Activated T-helper 17 cell treated with anti-CD3 and anti-CD28 coated beads, Interleukin-2, amount 50 U/mL, for 72 hours (primary cell): ENCODE measurements around the gene DNAH1. TPM values are rescaled to one million over a fixed set of nuclear protein-coding genes. Genes with fewer than 3 reads are reported as not detected.

ENCODE experiments used
- ATAC-seq: fragments of 150-1000 bp; cut with Tn5 transposase; replicated peaks from 2 replicates; pipeline ENCODE4 v1.10.0; 2021; ENCODE audit warnings: mild to moderate bottlenecking, moderate library complexity
- H3K27ac Mint-ChIP-seq: one replicate; pipeline ENCODE4 v1.8.0; 2022; ENCODE audit warnings: mixed read lengths
- H3K27me3 Mint-ChIP-seq: one replicate; pipeline ENCODE4 v1.8.0; 2022; ENCODE audit warnings: mixed read lengths
- H3K36me3 Mint-ChIP-seq: one replicate; pipeline ENCODE4 v1.8.0; 2022; ENCODE audit warnings: low read depth, mild to moderate bottlenecking, mixed read lengths
- H3K4me1 Mint-ChIP-seq: one replicate; pipeline ENCODE4 v1.8.0; 2022; ENCODE audit warnings: mixed read lengths
- H3K4me3 Mint-ChIP-seq: one replicate; pipeline ENCODE4 v1.8.0; 2022; ENCODE audit warnings: mild to moderate bottlenecking, mixed read lengths
- H3K9me3 Mint-ChIP-seq: one replicate; pipeline ENCODE4 v1.8.0; 2022; ENCODE audit warnings: mixed read lengths
- total RNA-seq, 2 donors: library from RNA; stranded (reverse); gene quantifications; one replicate each; pipeline ENCODE4 v1.2.3, GENCODE V29; 2022

DNAH1 gene
- total RNA-seq, 2 donors from 2014 or later: 17.2 to 26.5 TPM

DNA sequence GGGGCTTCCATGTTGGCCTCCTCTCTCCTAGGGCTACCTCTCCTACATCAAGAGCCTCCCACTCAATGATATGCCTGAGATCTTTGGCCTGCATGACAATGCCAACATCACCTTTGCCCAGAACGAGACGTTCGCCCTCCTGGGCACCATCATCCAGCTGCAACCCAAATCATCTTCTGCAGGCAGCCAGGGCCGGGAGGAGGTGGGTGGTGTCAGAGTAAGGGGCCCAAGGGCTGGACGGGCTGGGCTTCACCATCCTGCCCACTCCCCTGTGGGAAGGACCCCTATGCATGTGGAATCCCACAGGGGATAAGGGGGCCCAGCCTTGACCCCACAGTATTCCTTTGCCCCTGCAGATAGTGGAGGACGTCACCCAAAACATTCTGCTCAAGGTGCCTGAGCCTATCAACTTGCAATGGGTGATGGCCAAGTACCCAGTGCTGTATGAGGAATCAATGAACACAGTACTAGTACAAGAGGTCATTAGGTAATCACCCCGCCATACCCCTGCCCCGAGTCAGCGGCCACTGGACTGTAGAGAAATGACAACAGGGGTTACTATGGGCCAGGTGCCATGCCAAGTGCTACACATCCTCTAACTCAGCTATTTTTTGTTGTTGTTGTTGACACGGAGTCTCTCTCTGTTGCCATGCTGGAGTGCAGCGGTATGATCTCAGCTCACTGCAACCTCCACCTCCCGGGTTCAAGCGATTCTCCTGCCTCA lies 81.7 kb downstream of the DNAH1 start:
- ATAC-seq: no peak
- Mint-ChIP-seq H3K36me3 (peaks cover 30% of the 10 kb centered on the region), H3K9me3 (no peaks in the 10 kb centered on the region), H3K4me3 (no peak overlapping the region), H3K27me3 (no peaks in the 10 kb centered on the region), H3K4me1 (no peaks in the 10 kb centered on the region), H3K27ac (no peak overlapping the region)

DNA sequence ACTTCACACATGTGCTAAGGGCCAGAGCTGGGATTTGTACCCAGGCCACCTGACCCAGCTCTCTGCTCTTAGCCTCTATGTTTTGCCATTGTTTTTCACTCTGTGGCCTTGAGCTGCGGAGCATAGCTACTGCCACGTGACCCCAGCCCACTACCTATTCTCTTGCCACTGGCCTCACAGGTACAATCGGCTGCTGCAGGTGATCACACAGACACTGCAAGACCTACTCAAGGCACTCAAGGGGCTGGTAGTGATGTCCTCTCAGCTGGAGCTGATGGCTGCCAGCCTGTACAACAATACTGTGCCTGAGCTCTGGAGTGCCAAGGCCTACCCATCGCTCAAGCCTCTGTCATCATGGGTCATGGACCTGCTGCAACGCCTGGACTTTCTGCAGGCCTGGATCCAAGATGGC lies 82.6 kb downstream of the DNAH1 start:
- H3K36me3 Mint-ChIP-seq: peaks cover 30% of the 10 kb centered on the region
- no peak overlapping the region for H3K27ac Mint-ChIP-seq
- no peaks in the 10 kb centered on the region for H3K9me3 Mint-ChIP-seq
- no peaks in the 10 kb centered on the region for H3K27me3 Mint-ChIP-seq
- H3K4me3 Mint-ChIP-seq: no peak overlapping the region
- no peaks in the 10 kb centered on the region for H3K4me1 Mint-ChIP-seq
- ATAC-seq: no peak

DNA sequence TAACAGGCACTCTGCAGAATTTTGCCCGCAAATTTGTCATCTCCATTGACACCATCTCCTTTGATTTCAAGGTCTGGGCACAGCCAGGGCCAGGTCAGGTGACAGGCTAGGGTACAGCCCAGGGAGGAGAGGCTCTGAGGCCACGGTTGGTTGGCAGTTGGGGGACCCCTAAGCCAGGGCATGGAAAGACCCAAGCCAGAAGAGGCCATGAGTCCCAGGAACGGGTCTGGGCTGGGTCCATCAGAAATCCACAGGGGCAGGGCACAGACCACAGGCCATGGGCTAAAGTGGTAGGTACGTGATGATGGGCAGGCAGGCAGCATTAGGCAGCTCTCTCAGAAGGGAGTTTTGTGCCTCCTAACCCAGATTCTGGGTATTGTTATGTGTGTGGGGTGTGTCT lies 83.0 kb downstream of the DNAH1 start:
- ATAC-seq: no peak

DNA sequence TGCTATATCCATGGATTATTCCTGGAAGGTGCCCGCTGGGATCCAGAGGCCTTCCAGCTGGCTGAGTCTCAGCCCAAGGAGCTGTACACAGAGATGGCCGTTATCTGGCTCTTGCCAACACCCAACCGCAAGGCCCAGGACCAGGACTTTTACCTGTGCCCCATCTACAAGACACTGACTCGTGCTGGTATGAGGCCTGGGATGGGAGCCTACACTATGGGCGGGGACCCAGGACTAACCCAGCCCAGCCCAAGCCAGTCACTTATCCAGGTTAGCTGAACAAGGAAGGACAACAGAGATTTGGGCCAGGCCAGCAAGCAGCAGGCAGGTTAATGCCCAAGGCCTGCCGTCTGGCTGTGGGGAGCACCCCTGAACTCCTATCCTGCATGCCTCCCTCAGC lies 83.5 kb downstream of the DNAH1 start:
- no peak overlapping the region for H3K27ac Mint-ChIP-seq
- H3K27me3 Mint-ChIP-seq: no peaks in the 10 kb centered on the region
- H3K36me3 Mint-ChIP-seq: peaks cover 40% of the 10 kb centered on the region
- no peaks in the 10 kb centered on the region for H3K9me3 Mint-ChIP-seq
- H3K4me3 Mint-ChIP-seq: no peak overlapping the region
- H3K4me1 Mint-ChIP-seq: no peaks in the 10 kb centered on the region
- ATAC-seq: no peak

More for the DNA sequence above, 83.0 kb downstream of the DNAH1 start:
- Mint-ChIP-seq H3K4me1 (no peaks in the 10 kb centered on the region), H3K27ac (no peak overlapping the region), H3K9me3 (no peaks in the 10 kb centered on the region), H3K36me3 (peaks cover 35% of the 10 kb centered on the region), H3K4me3 (no peak overlapping the region), H3K27me3 (no peaks in the 10 kb centered on the region)

DNA sequence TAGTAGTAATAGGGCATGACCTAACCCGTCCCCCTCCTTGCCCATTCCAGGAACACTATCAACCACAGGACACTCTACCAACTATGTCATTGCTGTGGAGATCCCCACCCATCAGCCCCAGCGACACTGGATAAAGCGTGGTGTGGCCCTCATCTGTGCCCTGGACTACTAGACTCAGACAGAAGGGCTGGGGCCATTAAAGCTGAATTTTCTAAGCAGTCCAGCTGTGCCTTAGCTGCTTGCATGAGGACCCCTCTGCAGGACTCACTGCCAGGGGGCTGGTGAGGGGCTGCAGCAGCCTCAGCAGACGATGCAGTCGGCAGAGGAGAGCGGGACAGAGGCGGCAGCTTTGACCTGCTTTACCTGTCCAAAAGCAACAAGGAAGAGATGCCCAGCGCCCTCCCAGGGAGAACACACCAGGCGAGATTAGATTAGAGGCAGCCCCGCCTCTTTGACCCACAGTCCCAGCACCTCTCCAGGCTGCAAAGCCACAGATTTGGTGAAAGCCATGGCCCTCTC lies 84.2 kb downstream of the DNAH1 start:
- H3K9me3 Mint-ChIP-seq: no peaks in the 10 kb centered on the region
- no peak overlapping the region for H3K4me3 Mint-ChIP-seq
- no peaks in the 10 kb centered on the region for H3K4me1 Mint-ChIP-seq
- no peaks in the 10 kb centered on the region for H3K27me3 Mint-ChIP-seq
- H3K36me3 Mint-ChIP-seq: peaks cover 47% of the 10 kb centered on the region
- no peak for ATAC-seq
- H3K27ac Mint-ChIP-seq: peak overlapping the region; percentile 3

DNA sequence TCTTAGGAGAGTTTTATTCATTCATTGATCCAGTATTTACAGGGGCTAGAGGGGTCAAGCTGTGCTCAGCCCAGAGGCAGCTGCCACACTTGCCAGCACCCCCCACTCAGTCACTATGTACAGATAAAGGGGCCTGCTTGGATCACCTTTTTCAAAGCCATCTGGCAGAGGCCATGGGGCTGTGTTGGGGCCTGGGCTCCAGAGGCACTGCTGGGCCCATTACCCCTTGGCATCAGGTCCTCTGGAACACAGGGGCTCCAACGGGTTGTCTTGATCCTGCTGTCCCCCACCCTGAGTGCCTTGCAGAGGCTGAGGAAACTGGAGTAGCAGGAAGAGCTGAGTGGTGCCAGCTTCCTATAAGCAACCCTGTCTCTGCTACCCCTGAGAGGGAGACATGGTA lies 84.9 kb downstream of the DNAH1 start:
- Mint-ChIP-seq H3K27me3 (no peaks in the 10 kb centered on the region), H3K9me3 (no peaks in the 10 kb centered on the region), H3K4me3 (no peak overlapping the region), H3K27ac (peak overlapping the region; percentile 3), H3K36me3 (peaks cover 54% of the 10 kb centered on the region), H3K4me1 (no peaks in the 10 kb centered on the region)
- no peak for ATAC-seq

DNA sequence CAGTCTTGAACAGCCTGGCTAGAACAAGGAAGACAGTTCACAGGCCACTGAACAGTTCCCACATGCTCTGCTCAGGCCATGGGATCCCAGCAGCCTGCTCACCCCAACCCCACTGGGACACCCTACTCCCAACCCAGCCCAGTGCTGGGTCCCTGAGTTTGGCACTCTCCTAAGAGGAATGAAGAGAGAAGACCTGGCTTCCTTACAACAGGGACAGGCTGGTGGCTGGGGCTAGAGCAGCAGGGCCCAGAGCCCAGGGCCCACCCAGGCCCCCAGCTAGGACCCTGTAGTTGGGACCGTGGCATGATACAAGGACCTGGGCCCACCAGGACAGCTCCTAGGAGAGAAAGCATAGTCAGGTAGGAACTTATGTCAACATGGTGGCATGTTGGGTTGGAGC lies 85.4 kb downstream of the DNAH1 start:
- H3K4me3 Mint-ChIP-seq: no peak overlapping the region
- peaks cover 58% of the 10 kb centered on the region for H3K36me3 Mint-ChIP-seq
- no peaks in the 10 kb centered on the region for H3K9me3 Mint-ChIP-seq
- H3K27ac Mint-ChIP-seq: peak overlapping the region; percentile 3
- H3K4me1 Mint-ChIP-seq: no peaks in the 10 kb centered on the region
- peak; percentile 13 for ATAC-seq
- H3K27me3 Mint-ChIP-seq: no peaks in the 10 kb centered on the region

DNA sequence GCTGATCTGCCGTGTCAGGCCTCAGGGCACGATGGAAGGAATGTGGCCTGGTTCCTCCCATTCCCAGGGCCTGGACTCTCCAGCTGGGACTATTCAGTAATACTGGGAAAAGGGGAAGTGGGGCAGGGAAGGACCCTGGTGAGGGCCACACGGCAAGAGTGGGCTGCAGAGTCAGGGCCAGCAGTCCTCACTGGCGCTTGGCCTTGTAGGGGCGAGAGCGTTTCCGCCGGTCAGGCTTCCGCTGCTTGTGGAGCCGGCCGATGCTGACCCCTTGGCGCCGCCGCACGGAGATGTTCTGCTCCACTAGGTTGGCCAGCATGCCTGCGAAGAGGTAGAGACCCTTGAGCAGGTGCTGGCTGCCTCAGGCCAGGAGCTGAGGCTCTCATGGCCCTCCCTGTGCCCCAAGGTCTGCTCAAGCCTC lies 86.0 kb downstream of the DNAH1 start:
- Mint-ChIP-seq H3K4me3 (no peak overlapping the region), H3K27ac (no peak overlapping the region), H3K4me1 (no peaks in the 10 kb centered on the region), H3K36me3 (peaks cover 64% of the 10 kb centered on the region), H3K27me3 (no peaks in the 10 kb centered on the region), H3K9me3 (no peaks in the 10 kb centered on the region)
- no peak for ATAC-seq

DNA sequence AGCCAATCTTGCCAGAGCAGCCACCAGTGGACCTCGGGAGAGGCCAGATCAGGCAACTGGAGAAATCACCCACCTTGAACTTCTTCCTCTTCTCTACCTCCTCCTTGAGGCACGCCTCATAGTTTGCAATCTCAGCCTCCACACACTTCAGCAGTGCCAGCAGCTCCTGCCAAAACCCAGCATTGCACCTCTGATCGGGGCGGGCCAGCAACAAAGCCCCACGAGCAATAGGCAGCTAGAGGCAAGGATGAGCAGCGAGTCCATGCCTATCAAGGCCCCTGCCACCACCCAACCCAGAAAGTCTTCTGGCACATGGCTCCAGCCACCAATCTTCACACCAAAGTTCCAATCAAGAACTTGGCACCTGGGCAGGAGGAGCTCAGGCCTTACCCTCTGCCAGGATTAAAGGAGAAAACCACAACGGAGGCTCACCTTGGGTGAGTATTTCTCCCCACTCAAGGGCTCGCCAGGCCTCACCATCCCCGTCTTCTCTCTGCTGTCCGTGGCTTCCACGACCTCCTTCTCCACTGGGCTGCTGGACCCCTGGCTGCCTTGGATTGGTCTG lies 86.7 kb downstream of the DNAH1 start:
- no peak for ATAC-seq
- H3K36me3 Mint-ChIP-seq: peaks cover 71% of the 10 kb centered on the region
- H3K27me3 Mint-ChIP-seq: no peaks in the 10 kb centered on the region
- H3K4me1 Mint-ChIP-seq: peaks cover under 1% of the 10 kb centered on the region
- H3K9me3 Mint-ChIP-seq: no peaks in the 10 kb centered on the region
- H3K27ac Mint-ChIP-seq: no peak overlapping the region
- H3K4me3 Mint-ChIP-seq: no peak overlapping the region

DNA sequence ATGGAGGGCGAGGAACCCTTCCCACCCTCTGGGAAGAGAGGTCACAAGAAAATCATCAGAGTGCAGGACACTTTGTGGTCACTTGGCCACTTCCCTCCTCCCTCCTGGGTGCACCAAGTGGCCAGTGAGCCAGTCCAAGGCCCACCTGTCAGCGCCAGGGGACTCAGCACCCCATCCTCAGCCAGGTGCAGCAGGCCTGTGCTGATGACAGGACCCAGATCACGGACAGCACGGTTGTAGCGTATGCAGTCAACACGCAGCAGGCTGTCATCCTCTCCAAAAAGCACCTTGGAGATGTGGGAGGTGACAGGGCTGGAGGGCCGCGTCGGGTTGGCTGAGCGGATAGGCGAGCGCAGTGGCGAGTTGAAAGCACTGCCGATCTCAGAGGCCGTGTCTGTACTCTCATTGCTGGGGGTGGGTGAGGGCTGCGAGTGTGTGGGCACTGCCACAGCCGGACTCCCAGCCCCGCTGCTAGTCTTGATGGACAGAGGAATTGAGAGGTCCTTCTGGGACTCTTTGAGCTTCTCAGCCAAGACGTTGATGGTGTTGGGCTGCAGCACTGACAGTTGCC lies 87.2 kb downstream of the DNAH1 start:
- no peaks in the 10 kb centered on the region for H3K27me3 Mint-ChIP-seq
- H3K4me1 Mint-ChIP-seq: peaks cover 6% of the 10 kb centered on the region
- ATAC-seq: no peak
- H3K27ac Mint-ChIP-seq: no peak overlapping the region
- no peak overlapping the region for H3K4me3 Mint-ChIP-seq
- H3K36me3 Mint-ChIP-seq: peaks cover 76% of the 10 kb centered on the region
- H3K9me3 Mint-ChIP-seq: no peaks in the 10 kb centered on the region

DNA sequence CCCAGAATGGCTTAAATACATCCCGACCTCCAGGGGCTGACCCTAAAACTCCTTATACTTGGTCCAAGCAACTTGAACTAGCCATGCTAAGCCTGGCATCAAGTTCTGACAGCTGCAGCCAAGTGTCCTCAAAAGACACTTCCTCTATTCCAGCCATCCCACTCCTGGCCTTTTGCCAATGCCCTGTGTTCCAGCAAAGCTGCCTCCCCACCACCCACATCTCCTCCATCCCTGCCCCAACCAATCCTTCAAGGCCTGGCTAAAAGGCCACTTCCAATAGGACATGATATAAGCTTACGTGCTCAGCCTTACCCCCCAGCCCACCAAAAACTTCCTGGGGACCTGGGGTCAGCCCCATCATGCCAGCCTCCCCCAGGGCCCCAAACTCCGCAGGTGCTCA lies 87.8 kb downstream of the DNAH1 start:
- peaks cover 82% of the 10 kb centered on the region for H3K36me3 Mint-ChIP-seq
- peaks cover 11% of the 10 kb centered on the region for H3K4me1 Mint-ChIP-seq
- no peak overlapping the region for H3K4me3 Mint-ChIP-seq
- no peak overlapping the region for H3K27ac Mint-ChIP-seq
- ATAC-seq: no peak
- no peaks in the 10 kb centered on the region for H3K9me3 Mint-ChIP-seq
- no peaks in the 10 kb centered on the region for H3K27me3 Mint-ChIP-seq

DNA sequence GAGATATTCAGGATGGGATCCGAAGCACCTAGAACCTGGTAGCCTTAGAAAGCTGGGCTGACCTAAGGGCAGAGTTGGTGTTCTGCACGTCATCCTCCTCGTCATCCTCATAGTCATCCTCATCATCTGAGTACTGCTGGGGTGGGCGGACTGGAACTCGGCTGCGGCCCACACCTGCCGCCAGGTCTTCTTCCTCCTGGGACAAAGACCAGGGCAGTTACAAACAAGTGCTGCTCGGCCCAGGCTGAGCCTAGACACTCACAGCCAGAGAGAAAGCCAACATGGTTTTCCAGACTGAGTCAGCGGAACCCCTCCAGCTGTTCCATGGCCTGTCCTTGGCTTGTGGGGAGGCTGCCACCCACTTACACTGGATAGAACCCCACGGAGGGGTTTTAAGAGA lies 88.3 kb downstream of the DNAH1 start:
- no peaks in the 10 kb centered on the region for H3K27me3 Mint-ChIP-seq
- peaks cover 82% of the 10 kb centered on the region for H3K36me3 Mint-ChIP-seq
- peaks cover 11% of the 10 kb centered on the region for H3K4me1 Mint-ChIP-seq
- no peak overlapping the region for H3K4me3 Mint-ChIP-seq
- ATAC-seq: no peak
- H3K9me3 Mint-ChIP-seq: no peaks in the 10 kb centered on the region
- H3K27ac Mint-ChIP-seq: no peak overlapping the region

DNA sequence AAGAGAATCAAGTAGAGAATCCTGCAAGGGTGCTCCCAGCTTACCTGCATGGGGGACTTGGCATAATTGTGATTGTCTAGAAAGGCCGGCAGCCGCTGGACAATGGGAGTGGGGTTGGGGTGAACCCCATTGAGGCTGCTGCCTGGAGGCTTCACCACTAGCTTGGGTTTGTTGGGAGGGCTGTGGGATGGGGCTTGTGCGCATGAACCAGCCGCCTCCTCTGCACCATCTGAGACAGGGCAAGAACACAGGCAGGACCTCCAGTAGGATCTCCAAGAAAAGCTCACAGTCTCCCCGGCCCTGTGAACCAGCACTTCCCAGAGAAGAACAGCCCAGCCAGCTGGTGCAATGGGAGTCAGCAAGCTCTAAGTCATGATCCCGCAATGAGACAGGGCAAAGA lies 88.9 kb downstream of the DNAH1 start:
- Mint-ChIP-seq H3K27me3 (no peaks in the 10 kb centered on the region), H3K36me3 (peaks cover 82% of the 10 kb centered on the region), H3K27ac (peak overlapping the region; percentile 58), H3K4me3 (no peak overlapping the region), H3K9me3 (no peaks in the 10 kb centered on the region), H3K4me1 (peaks cover 11% of the 10 kb centered on the region)
- ATAC-seq: no peak

DNA sequence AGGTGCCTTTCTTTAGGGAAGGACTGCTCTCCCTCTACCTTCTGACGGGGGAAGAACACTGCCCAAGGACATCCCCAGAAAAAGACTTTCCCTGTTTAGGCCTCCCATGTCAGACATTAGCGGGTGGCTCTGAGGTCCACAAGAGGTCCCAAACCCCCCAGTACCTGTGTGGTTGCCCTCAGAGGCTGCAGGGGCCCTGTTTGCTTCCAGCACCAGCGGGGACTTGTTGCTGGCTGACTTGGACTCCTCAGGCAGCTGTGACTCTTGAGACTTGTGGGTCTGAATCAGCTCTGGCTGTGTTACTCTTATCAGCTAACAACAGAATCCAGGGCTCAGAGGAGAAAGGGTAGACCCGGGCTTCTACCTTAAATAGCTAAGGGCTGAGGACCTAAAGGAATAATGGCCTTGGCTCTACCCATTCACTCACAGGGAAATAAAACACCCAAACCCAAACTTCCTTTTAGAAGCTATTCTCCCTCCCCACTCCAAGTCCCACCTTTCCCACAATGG lies 89.5 kb downstream of the DNAH1 start:
- H3K9me3 Mint-ChIP-seq: no peaks in the 10 kb centered on the region
- H3K27me3 Mint-ChIP-seq: no peaks in the 10 kb centered on the region
- peaks cover 11% of the 10 kb centered on the region for H3K4me1 Mint-ChIP-seq
- ATAC-seq: no peak
- no peak overlapping the region for H3K4me3 Mint-ChIP-seq
- H3K36me3 Mint-ChIP-seq: peaks cover 81% of the 10 kb centered on the region
- H3K27ac Mint-ChIP-seq: peak overlapping the region; percentile 58

DNA sequence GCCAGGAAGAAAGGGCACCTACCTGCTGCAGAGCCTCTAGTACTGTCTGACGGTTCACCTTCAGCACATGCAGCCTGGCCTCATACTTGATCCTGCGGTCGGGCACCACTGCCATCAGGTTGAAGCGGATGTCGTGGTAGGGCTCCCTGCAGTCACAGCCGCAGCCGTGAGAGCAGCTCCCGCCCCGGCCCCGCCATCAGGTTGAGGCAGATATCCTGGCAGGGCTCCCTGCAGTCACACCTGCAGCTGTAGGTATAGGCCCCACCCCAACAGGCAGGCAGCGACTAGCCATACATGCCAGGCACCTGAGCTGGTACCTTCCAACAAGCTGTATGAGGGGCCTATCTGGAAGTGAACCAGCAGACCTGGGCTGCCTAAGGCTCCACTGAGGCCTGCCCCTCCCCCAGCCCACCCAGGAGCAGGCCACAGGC lies 90.1 kb downstream of the DNAH1 start:
- Mint-ChIP-seq H3K36me3 (peaks cover 75% of the 10 kb centered on the region), H3K4me3 (no peak overlapping the region), H3K4me1 (peaks cover 11% of the 10 kb centered on the region), H3K9me3 (no peaks in the 10 kb centered on the region), H3K27me3 (no peaks in the 10 kb centered on the region), H3K27ac (no peak overlapping the region)
- no peak for ATAC-seq
